ENCODE measurements around the gene TNC.

TNC gene

DNA sequence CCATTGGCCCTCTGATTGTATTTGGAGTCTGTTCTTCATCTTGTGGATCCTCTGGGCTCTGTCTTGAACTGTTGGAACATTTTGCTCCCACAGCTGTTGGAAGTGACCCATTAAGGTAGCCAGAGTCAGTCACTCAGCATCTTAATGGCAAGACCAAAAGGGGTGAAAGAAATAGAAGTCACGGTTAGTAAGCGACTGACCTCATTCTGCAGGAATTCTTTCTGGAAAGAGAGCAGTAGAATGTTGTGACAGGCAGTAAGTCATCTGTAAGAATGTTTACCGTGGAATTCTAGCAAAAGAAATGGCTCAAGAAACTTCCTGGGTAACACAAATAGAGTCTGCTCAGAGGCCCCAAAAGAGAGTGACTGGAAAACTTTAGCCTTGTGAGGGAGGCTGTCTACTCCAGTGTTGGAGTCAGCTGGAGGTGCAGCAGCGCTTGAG lies 28.6 kb upstream of the TNC start:
- Histone ChIP-seq H4K8ac (ENCODE audit: low read length) (no peak overlapping the region), H3K9ac (ENCODE audit: low read length) (no peak overlapping the region), H2AFZ (ENCODE audit: low read depth, low read length) (no peak overlapping the region), H3K4me3 (ENCODE audit: insufficient read depth in 1 of 2, low read depth in 1 of 2, low read length in 2 of 2) (no peak overlapping the region), H3K14ac (ENCODE audit: low read length in 2 of 2) (no peak overlapping the region), H4K91ac (ENCODE audit: low read length) (no peak overlapping the region), H2BK5ac (ENCODE audit: low read depth, low read length, poor library complexity, severe bottlenecking) (peak overlapping the region; percentile 60), H3K23ac (ENCODE audit: low read length in 2 of 2) (no peak overlapping the region), H3K18ac (ENCODE audit: low read depth in 1 of 2, low read length in 2 of 2) (no peak overlapping the region), H3K4me1 (ENCODE audit: control insufficient read depth, insufficient read depth, low read depth, low read length) (peaks cover 2% of the 10 kb centered on the region), H3K27me3 (ENCODE audit: control insufficient read depth in 1 of 2, insufficient read depth in 1 of 2, low read length in 2 of 2) (no peaks in the 10 kb centered on the region), H3K36me3 (ENCODE audit: control insufficient read depth in 1 of 2, insufficient read depth in 2 of 2, low read depth in 1 of 2, low read length in 2 of 2) (no peaks in the 10 kb centered on the region), H3K4ac (ENCODE audit: low read depth in 1 of 2, low read length in 2 of 2) (peak overlapping the region in 1 of 2 experiments; percentile 46), H2BK12ac (ENCODE audit: low read length in 2 of 2) (peak overlapping the region in 1 of 2 experiments; percentile 32), H3K9me3 (ENCODE audit: control insufficient read depth, low read length) (peaks cover 3% of the 10 kb centered on the region), H3K79me1 (replicated peaks; ENCODE audit: low read length, poor library complexity, severe bottlenecking) (no peaks in the 10 kb centered on the region), H2BK120ac (ENCODE audit: low read depth, low read length) (no peak overlapping the region), H2BK15ac (ENCODE audit: low read depth, poor library complexity, severe bottlenecking) (no peak overlapping the region), H3K27ac (ENCODE audit: low read length, poor library complexity, severe bottlenecking) (peak overlapping the region; percentile 86), H3K4me2 (ENCODE audit: low read length, poor library complexity, severe bottlenecking) (no peak overlapping the region), H2AK5ac (ENCODE audit: low read length, severe bottlenecking) (peak overlapping the region; percentile 47)
- DNase-seq: peak; percentile 93
- 9% methylated on average over 4 of the region's 4 CpGs for WGBS

DNA sequence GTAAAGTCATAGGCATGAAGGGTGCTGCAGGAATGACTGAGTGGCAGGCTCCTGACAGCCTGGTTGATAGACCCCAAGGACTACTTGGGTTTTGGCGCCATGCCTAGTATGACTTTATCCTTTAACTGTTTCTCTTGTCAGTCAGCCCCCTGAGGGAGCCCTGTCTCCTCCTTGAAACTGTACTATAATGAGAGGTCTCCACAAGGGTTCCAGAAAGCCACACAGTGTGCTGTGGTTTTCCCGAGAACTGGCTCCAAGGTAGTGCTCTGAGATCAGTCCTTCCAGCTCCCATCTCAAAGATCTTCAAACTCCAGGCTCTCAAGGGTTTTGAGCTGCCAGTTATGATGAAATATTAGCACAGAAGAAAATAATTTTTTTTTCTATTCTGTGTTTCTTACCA lies 26.7 kb upstream of the TNC start:
- Histone ChIP-seq H2AK5ac (ENCODE audit: low read length, severe bottlenecking) (peak overlapping the region; percentile 23), H2BK120ac (ENCODE audit: low read depth, low read length) (no peak overlapping the region), H3K18ac (ENCODE audit: low read depth in 1 of 2, low read length in 2 of 2) (peak overlapping the region in 1 of 2 experiments; percentile 12), H3K27me3 (ENCODE audit: control insufficient read depth in 1 of 2, insufficient read depth in 1 of 2, low read length in 2 of 2) (no peaks in the 10 kb centered on the region), H4K8ac (ENCODE audit: low read length) (no peak overlapping the region), H3K14ac (ENCODE audit: low read length in 2 of 2) (no peak overlapping the region), H3K4me3 (ENCODE audit: insufficient read depth in 1 of 2, low read depth in 1 of 2, low read length in 2 of 2) (no peak overlapping the region), H2BK5ac (ENCODE audit: low read depth, low read length, poor library complexity, severe bottlenecking) (no peak overlapping the region), H3K36me3 (ENCODE audit: control insufficient read depth in 1 of 2, insufficient read depth in 2 of 2, low read depth in 1 of 2, low read length in 2 of 2) (no peaks in the 10 kb centered on the region), H3K27ac (ENCODE audit: low read length, poor library complexity, severe bottlenecking) (no peak overlapping the region), H2BK15ac (ENCODE audit: low read depth, poor library complexity, severe bottlenecking) (peak overlapping the region; percentile 71), H3K4ac (ENCODE audit: low read depth in 1 of 2, low read length in 2 of 2) (no peak overlapping the region), H4K91ac (ENCODE audit: low read length) (no peak overlapping the region), H3K4me2 (ENCODE audit: low read length, poor library complexity, severe bottlenecking) (no peak overlapping the region), H2BK12ac (ENCODE audit: low read length in 2 of 2) (no peak overlapping the region), H3K9ac (ENCODE audit: low read length) (no peak overlapping the region), H3K79me1 (replicated peaks; ENCODE audit: low read length, poor library complexity, severe bottlenecking) (no peaks in the 10 kb centered on the region), H3K23ac (ENCODE audit: low read length in 2 of 2) (no peak overlapping the region), H3K4me1 (ENCODE audit: control insufficient read depth, insufficient read depth, low read depth, low read length) (peaks cover 2% of the 10 kb centered on the region), H2AFZ (ENCODE audit: low read depth, low read length) (no peak overlapping the region), H3K9me3 (ENCODE audit: control insufficient read depth, low read length) (peaks cover 5% of the 10 kb centered on the region)
- no peak for DNase-seq
- 97% methylated on average over 2 of the region's 2 CpGs for WGBS

DNA sequence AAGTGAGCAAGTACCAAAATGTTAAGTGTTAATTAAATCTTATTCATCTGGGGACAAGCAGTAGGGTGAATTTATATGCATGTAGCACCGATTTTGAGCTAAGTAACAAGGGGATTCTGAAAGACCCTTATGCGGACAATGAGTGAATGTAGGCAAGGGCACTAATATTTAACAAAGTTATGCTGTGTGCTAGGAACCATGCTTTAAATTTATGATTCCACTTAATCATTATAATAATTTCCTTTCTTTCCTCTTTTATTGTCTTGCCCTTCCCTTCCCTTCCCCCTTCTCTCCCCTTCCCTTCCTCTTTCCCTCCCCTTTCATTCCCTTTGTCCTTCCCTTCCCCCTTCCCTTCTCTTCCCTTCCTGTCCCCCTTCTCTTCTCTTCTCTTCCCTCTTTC lies 25.7 kb upstream of the TNC start:
- Histone ChIP-seq H4K91ac (ENCODE audit: low read length) (no peak overlapping the region), H2BK15ac (ENCODE audit: low read depth, poor library complexity, severe bottlenecking) (no peak overlapping the region), H4K8ac (ENCODE audit: low read length) (no peak overlapping the region), H3K27ac (ENCODE audit: low read length, poor library complexity, severe bottlenecking) (no peak overlapping the region), H3K23ac (ENCODE audit: low read length in 2 of 2) (no peak overlapping the region), H3K79me1 (replicated peaks; ENCODE audit: low read length, poor library complexity, severe bottlenecking) (no peaks in the 10 kb centered on the region), H3K4me1 (ENCODE audit: control insufficient read depth, insufficient read depth, low read depth, low read length) (peaks cover 2% of the 10 kb centered on the region), H3K4me3 (ENCODE audit: insufficient read depth in 1 of 2, low read depth in 1 of 2, low read length in 2 of 2) (no peak overlapping the region), H3K4me2 (ENCODE audit: low read length, poor library complexity, severe bottlenecking) (no peak overlapping the region), H3K27me3 (ENCODE audit: control insufficient read depth in 1 of 2, insufficient read depth in 1 of 2, low read length in 2 of 2) (no peaks in the 10 kb centered on the region), H3K18ac (ENCODE audit: low read depth in 1 of 2, low read length in 2 of 2) (no peak overlapping the region), H3K14ac (ENCODE audit: low read length in 2 of 2) (no peak overlapping the region), H3K9me3 (ENCODE audit: control insufficient read depth, low read length) (peaks cover 5% of the 10 kb centered on the region), H2BK5ac (ENCODE audit: low read depth, low read length, poor library complexity, severe bottlenecking) (no peak overlapping the region), H2BK120ac (ENCODE audit: low read depth, low read length) (no peak overlapping the region), H2BK12ac (ENCODE audit: low read length in 2 of 2) (no peak overlapping the region), H3K36me3 (ENCODE audit: control insufficient read depth in 1 of 2, insufficient read depth in 2 of 2, low read depth in 1 of 2, low read length in 2 of 2) (no peaks in the 10 kb centered on the region), H3K9ac (ENCODE audit: low read length) (no peak overlapping the region), H2AFZ (ENCODE audit: low read depth, low read length) (no peak overlapping the region), H3K4ac (ENCODE audit: low read depth in 1 of 2, low read length in 2 of 2) (no peak overlapping the region), H2AK5ac (ENCODE audit: low read length, severe bottlenecking) (no peak overlapping the region)
- DNase-seq: no peak
- 100% methylated on average over 1 of the region's 2 CpGs for WGBS

DNA sequence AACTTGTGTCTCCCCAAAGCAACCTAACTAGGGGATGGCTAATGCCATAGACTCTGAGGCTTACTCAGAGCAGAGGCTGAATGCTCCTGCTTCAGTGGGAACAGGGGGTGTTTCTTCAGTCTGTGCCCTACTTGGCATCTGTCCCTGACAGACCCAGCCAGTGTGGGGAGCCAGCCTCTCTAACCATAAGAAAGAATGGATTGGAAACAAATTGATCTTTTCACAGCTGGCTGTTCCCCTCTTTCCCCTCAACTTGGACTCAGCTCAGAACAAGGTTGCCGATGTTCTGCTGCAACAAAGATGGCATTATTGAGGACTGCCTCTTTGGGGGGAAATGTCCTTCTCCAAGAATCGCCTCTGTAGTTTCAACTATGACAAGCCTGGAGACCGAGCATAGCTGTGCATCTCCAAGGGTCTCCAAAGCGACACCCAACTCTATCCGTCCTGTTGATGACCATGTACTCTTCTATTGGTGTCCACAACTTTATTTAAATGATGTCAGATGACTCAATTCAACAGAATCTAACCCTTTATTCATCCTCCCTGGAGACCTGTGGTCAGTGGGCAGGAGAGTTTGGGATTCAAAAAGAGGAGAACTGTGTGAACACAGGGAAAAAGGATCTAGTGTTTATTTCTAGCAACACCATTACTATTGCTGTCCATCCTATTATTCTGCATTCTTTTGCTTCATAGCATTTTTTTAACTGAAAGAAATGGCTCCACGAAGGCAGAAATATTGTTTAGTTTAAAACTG lies 24.7 kb upstream of the TNC start:
- DNase-seq: peak; percentile 36
- H3K27me3 ChIP-seq (ENCODE audit: control insufficient read depth in 1 of 2, insufficient read depth in 1 of 2, low read length in 2 of 2): no peaks in the 10 kb centered on the region
- WGBS: 95% methylated on average over 4 of the region's 6 CpGs

More for the DNA sequence above, 24.7 kb upstream of the TNC start:
- no peak overlapping the region for H3K27ac ChIP-seq (ENCODE audit: low read length, poor library complexity, severe bottlenecking)
- H3K14ac ChIP-seq (ENCODE audit: low read length in 2 of 2): no peak overlapping the region
- H3K18ac ChIP-seq (ENCODE audit: low read depth in 1 of 2, low read length in 2 of 2): no peak overlapping the region
- no peak overlapping the region for H3K23ac ChIP-seq (ENCODE audit: low read length in 2 of 2)
- no peak overlapping the region for H3K4me2 ChIP-seq (ENCODE audit: low read length, poor library complexity, severe bottlenecking)
- peak overlapping the region in 1 of 2 experiments; percentile 12 for H3K4ac ChIP-seq (ENCODE audit: low read depth in 1 of 2, low read length in 2 of 2)
- H3K36me3 ChIP-seq (ENCODE audit: control insufficient read depth in 1 of 2, insufficient read depth in 2 of 2, low read depth in 1 of 2, low read length in 2 of 2): no peaks in the 10 kb centered on the region
- H2BK5ac ChIP-seq (ENCODE audit: low read depth, low read length, poor library complexity, severe bottlenecking): no peak overlapping the region
- peak overlapping the region; percentile 43 for H2AK5ac ChIP-seq (ENCODE audit: low read length, severe bottlenecking)
- H4K8ac ChIP-seq (ENCODE audit: low read length): no peak overlapping the region
- no peaks in the 10 kb centered on the region for H3K79me1 ChIP-seq (replicated peaks; ENCODE audit: low read length, poor library complexity, severe bottlenecking)
- H3K9ac ChIP-seq (ENCODE audit: low read length): no peak overlapping the region
- no peak overlapping the region for H2BK15ac ChIP-seq (ENCODE audit: low read depth, poor library complexity, severe bottlenecking)
- no peak overlapping the region for H2AFZ ChIP-seq (ENCODE audit: low read depth, low read length)
- no peak overlapping the region for H2BK120ac ChIP-seq (ENCODE audit: low read depth, low read length)
- no peak overlapping the region for H3K4me3 ChIP-seq (ENCODE audit: insufficient read depth in 1 of 2, low read depth in 1 of 2, low read length in 2 of 2)
- peaks cover 5% of the 10 kb centered on the region for H3K9me3 ChIP-seq (ENCODE audit: control insufficient read depth, low read length)
- peaks cover 2% of the 10 kb centered on the region for H3K4me1 ChIP-seq (ENCODE audit: control insufficient read depth, insufficient read depth, low read depth, low read length)
- peak overlapping the region in 1 of 2 experiments; percentile 90 for H2BK12ac ChIP-seq (ENCODE audit: low read length in 2 of 2)
- H4K91ac ChIP-seq (ENCODE audit: low read length): no peak overlapping the region
